ENCODE data around the gene SLC25A46. TPM values are rescaled to one million over a fixed set of nuclear protein-coding genes. Genes with fewer than 3 reads are reported as not detected.

Gene SLC25A46
- total and polyA plus RNA-seq, 9 of the 15 experiments (the other 6 are each of a cell fraction or from before 2014, with no cell fraction given) = 7.8 to 47.3 (median 31.8) TPM

DNA sequence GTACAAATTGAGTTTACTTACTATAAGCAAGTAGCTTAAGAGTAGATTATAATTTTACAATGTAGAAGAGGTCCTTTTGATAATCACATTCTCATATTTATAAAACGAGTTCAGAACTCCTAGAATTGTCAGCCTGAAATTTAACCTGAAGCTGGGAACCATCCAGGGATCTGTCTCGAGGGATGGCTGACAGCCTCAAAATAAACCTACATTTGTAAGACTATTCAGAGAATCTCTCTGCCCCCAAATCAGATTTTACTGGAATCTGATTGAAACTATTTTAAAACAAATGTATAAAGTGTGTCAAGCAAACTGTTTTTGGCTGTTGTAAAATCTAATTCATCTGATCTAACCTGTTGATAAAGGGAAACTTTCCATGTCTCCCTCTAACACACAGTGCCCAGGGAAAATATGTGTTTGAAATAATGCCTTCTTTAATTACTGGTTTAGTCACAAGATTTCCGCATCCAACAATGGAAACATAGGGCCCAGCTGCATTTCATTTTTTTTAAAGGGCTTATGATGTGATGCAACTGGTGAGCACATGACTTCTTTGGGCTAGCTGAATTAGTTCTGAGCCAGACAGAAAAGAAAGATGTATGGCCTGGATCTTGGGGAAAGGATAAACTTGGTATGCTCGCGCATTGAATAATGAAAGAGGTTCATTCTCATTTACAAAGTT lies 30.3 kb downstream of the SLC25A46 start (continued):
- TF ChIP-seq, protein P1, sequence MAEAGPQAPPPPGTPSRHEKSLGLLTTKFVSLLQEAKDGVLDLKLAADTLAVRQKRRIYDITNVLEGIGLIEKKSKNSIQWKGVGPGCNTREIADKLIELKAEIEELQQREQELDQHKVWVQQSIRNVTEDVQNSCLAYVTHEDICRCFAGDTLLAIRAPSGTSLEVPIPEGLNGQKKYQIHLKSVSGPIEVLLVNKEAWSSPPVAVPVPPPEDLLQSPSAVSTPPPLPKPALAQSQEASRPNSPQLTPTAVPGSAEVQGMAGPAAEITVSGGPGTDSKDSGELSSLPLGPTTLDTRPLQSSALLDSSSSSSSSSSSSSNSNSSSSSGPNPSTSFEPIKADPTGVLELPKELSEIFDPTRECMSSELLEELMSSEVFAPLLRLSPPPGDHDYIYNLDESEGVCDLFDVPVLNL (CRISPR knock-in tag; IDR thresholded peaks at IDR 0.05; ENCODE audit: low read depth) = no peak
- TF ChIP-seq HSF4 (CRISPR knock-in tag; IDR thresholded peaks at IDR 0.05; ENCODE audit: borderline replicate concordance) (no peak), MTA3 (IDR thresholded peaks at IDR 0.05; ENCODE audit: borderline replicate concordance) (no peak)
- TF ChIP-seq, protein P2, sequence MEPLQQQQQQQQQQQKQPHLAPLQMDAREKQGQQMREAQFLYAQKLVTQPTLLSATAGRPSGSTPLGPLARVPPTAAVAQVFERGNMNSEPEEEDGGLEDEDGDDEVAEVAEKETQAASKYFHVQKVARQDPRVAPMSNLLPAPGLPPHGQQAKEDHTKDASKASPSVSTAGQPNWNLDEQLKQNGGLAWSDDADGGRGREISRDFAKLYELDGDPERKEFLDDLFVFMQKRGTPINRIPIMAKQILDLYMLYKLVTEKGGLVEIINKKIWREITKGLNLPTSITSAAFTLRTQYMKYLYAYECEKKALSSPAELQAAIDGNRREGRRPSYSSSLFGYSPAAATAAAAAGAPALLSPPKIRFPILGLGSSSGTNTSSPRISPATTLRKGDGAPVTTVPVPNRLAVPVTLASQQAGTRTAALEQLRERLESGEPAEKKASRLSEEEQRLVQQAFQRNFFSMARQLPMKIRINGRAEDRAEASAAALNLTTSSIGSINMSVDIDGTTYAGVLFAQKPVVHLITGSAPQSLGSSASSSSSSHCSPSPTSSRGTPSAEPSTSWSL (CRISPR knock-in tag; IDR thresholded peaks at IDR 0.05; ENCODE audit: borderline replicate concordance) = no peak

DNA sequence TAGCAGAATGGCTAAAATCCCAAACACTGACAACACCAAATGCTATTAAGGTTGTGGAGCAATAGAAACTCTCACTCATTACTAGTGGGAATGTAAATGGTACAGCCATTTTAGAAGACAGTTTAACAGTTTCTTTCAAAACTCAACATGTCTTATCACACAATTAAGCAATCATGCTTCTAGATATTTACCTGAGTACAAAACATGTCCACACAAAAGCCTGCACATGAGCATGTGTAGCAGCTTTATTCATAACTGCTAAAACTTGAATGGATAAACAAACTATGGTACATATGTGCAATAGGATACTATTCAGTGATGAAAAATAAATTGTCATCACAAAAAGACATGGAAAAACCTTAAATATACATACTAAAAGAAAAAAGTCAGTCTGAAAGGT lies 31.5 kb downstream of the SLC25A46 start:
- Histone ChIP-seq H3K27me3 (ENCODE audit: control insufficient read depth in 2 of 2, insufficient read depth in 2 of 2, low read length in 2 of 2) (no peaks in the 10 kb centered on the region), H2AFZ (ENCODE audit: low read depth, low read length) (no peak overlapping the region), H3K9me1 (ENCODE audit: control insufficient read depth, insufficient read depth, low read length) (no peaks in the 10 kb centered on the region), H3K27ac (ENCODE audit: extremely low read depth, low read depth, low read length) (no peak overlapping the region), H3K4me2 (ENCODE audit: insufficient read depth, low read length) (no peak overlapping the region), H3K4me1 (replicated peaks in 1 of 2; ENCODE audit: control insufficient read depth in 2 of 2, insufficient read depth in 2 of 2, low read length in 2 of 2) (no peaks in the 10 kb centered on the region), H4K20me1 (replicated peaks; ENCODE audit: control insufficient read depth, insufficient read depth, low read length) (no peaks in the 10 kb centered on the region), H3K79me2 (ENCODE audit: control insufficient read depth, insufficient read depth, low read length) (no peaks in the 10 kb centered on the region), H3K9me3 (replicated peaks; ENCODE audit: control insufficient read depth, insufficient read depth, low read depth, low read length) (no peaks in the 10 kb centered on the region), H3K36me3 (ENCODE audit: control insufficient read depth, insufficient read depth, low read length) (no peaks in the 10 kb centered on the region), H3K4me3 (no peak overlapping the region), H3K9ac (ENCODE audit: insufficient read depth in 1 of 2, low read depth in 2 of 2, low read length in 2 of 2) (no peak overlapping the region)
- in situ Hi-C loops (cut with MboI) (loop anchor here (25.0 kb wide), 2 partner anchors 492 to 742 kb away; partner anchors contain the start of gene STARD4), intact Hi-C loops (cut with micrococcal nuclease) (no loop called here)
- no peak for TF ChIP-seq RBM14 (IDR thresholded peaks at IDR 0.05; ENCODE audit: borderline replicate concordance, insufficient read depth, low read depth, low read length)
- FAIRE-seq = no peak
- no peak for DNase-seq (ENCODE audit: extremely low read depth in 1 of 4, low spot score in 3 of 4)
- BruUV-seq (replicated peaks) = no TSS peak
- no peak for ATAC-seq
- ChIA-PET CTCF (ENCODE audit: low intra/inter-chr PET ratio) (no interaction called here), POLR2A (no interaction called here)

Data from K562 (cell line).